PFSK-1 (cell line): ENCODE results near the gene NSMF.

Experiments used
- FOXP2 ChIP-seq: optimal IDR thresholded peaks from 2 replicates; pipeline ENCODE3; 2011; ENCODE audit warnings: borderline replicate concordance, control low read depth, inconsistent platforms; ENCODE audit not compliant: insufficient read depth; ENCODE audit errors: extremely low read length, extremely low read depth
- POLR2AphosphoS5 ChIP-seq: IDR thresholded peaks from 2 replicates; pipeline ENCODE4 v1.6.1; 2012; ENCODE audit warnings: low read depth, mild to moderate bottlenecking, control low read depth, low read length, moderate library complexity
- REST ChIP-seq, 2 experiments: IDR thresholded peaks; 2 replicates each; pipeline versions ENCODE4 v1.6.1 to v1.8.0; 2011 to 2012; ENCODE audit warnings: low read depth in 2 of 2, low read length in 2 of 2, control low read depth in 1 of 2, inconsistent platforms in 1 of 2, mild to moderate bottlenecking in 1 of 2, moderate library complexity in 1 of 2; ENCODE audit not compliant: insufficient read depth in 1 of 2
- TAF1 ChIP-seq: IDR thresholded peaks from 2 replicates; pipeline ENCODE4 v1.6.1; 2012; ENCODE audit warnings: low read length, control low read depth, borderline replicate concordance; ENCODE audit not compliant: insufficient read depth

- no peak for TF ChIP-seq REST (IDR thresholded peaks at IDR 0.05; ENCODE audit: insufficient read depth in 1 of 2, low read depth in 2 of 2, low read length in 2 of 2)
- TF ChIP-seq POLR2AphosphoS5: no peak
- TF ChIP-seq FOXP2: peak; percentile 20
- TF ChIP-seq TAF1: no peak
Measured at GRCh38 chr9:137494104-137494544, 35.0 kb upstream of the NSMF start.
